ENCODE measurements around the gene IP6K3. TPM values are rescaled to one million over a fixed set of nuclear protein-coding genes. Genes with fewer than 3 reads are reported as not detected.

IP6K3 gene
- polyA plus RNA-seq, 1 of the 3 experiments (the other 2 are of a cell fraction) = 0.21 TPM

DNA sequence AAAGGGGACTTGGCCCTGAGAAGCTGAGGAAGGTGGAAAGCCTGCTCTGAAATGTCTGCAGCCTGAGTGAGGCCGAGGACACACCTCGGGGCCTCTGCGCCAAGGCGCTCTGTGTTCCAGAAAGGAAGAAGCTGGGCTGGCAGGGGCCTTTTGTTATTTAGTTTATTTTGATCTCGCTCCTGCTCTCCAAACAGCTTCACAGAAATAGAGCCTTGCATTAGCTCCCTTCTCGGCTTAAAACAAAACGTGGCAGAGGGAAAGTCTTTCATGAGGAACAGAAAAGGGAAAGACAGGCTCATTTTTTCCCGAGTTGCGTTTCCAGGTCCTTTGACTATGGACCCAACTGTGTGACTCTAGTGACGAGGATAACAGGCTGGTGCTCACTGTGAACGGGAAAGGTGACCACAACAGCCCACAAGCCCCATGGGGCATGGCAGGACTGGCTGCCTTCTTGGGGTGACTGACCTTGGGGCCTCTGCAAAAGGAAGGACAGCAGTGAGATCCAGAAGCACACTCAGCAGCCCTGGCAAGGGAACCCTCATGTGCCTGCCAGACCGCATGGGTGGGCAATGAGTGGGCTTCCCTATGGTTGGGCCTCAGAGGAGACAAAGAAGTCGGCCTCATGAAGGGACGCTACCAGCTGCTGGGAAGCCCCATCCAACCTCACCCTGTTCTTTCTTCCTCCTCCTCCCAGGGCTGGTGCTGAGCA, 23.6 kb upstream of the IP6K3 start:
- Histone ChIP-seq H3K9me2 (no peaks in the 10 kb centered on the region), H3K79me2 (ENCODE audit: insufficient read depth) (no peaks in the 10 kb centered on the region), H3K27ac (ENCODE audit: low read depth in 2 of 2, low read length in 1 of 2) (peak overlapping the region; percentile 78 to 84), H3K36me3 (replicated peaks in 1 of 2; ENCODE audit: control insufficient read depth in 1 of 2, insufficient read depth in 2 of 2, low read length in 1 of 2) (peaks cover 18 to 21% of the 10 kb centered on the region in 2 experiments), H3K9ac (peak overlapping the region; percentile 55), H3K4me1 (ENCODE audit: control insufficient read depth in 1 of 2, insufficient read depth in 2 of 2, low read depth in 1 of 2, low read length in 1 of 2) (peaks cover 16 to 48% of the 10 kb centered on the region in 2 experiments; a peak in 3 of 4 replicates), H4K20me1 (ENCODE audit: insufficient read depth) (no peaks in the 10 kb centered on the region; the same call in 1 of the 2 replicates), H3K4me3 (ENCODE audit: low read depth in 2 of 2, low read length in 1 of 2) (no peak overlapping the region), H3K9me3 (no peaks in the 10 kb centered on the region), H3K4me2 (peak overlapping the region; percentile 84), H2AFZ (ENCODE audit: low read depth) (no peak overlapping the region), H3F3A (replicated peaks; ENCODE audit: insufficient read depth) (peaks cover 41% of the 10 kb centered on the region), H3K27me3 (ENCODE audit: insufficient read depth) (no peaks in the 10 kb centered on the region)
- TF ChIP-seq CHD2 (IDR thresholded peaks at IDR 0.05; ENCODE audit: low read length, partially characterized antibody) (no peak), FOXJ3 (CRISPR knock-in tag; IDR thresholded peaks at IDR 0.05) (no peak), RFX5 (IDR thresholded peaks at IDR 0.05; ENCODE audit: low read length) (no peak), RCOR1 (IDR thresholded peaks at IDR 0.05; ENCODE audit: low read length) (no peak), POLR2AphosphoS5 (IDR thresholded peaks at IDR 0.05; ENCODE audit: low read depth, low read length) (no peak), TEAD4 (IDR thresholded peaks at IDR 0.05; ENCODE audit: borderline replicate concordance, insufficient read depth) (no peak), YY1 (IDR thresholded peaks at IDR 0.05; ENCODE audit: low read depth) (no peak), NRF1 (IDR thresholded peaks at IDR 0.05; ENCODE audit: low read depth, low read length) (no peak), TAF1 (IDR thresholded peaks at IDR 0.05; ENCODE audit: borderline replicate concordance, low read depth, low read length) (no peak), JUND (IDR thresholded peaks at IDR 0.05) (no peak)
- TF ChIP-seq, protein P1, sequence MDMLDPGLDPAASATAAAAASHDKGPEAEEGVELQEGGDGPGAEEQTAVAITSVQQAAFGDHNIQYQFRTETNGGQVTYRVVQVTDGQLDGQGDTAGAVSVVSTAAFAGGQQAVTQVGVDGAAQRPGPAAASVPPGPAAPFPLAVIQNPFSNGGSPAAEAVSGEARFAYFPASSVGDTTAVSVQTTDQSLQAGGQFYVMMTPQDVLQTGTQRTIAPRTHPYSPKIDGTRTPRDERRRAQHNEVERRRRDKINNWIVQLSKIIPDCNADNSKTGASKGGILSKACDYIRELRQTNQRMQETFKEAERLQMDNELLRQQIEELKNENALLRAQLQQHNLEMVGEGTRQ (IDR thresholded peaks at IDR 0.05; ENCODE audit: borderline replicate concordance, low read depth, low read length) = no peak
- TF ChIP-seq, protein P2, sequence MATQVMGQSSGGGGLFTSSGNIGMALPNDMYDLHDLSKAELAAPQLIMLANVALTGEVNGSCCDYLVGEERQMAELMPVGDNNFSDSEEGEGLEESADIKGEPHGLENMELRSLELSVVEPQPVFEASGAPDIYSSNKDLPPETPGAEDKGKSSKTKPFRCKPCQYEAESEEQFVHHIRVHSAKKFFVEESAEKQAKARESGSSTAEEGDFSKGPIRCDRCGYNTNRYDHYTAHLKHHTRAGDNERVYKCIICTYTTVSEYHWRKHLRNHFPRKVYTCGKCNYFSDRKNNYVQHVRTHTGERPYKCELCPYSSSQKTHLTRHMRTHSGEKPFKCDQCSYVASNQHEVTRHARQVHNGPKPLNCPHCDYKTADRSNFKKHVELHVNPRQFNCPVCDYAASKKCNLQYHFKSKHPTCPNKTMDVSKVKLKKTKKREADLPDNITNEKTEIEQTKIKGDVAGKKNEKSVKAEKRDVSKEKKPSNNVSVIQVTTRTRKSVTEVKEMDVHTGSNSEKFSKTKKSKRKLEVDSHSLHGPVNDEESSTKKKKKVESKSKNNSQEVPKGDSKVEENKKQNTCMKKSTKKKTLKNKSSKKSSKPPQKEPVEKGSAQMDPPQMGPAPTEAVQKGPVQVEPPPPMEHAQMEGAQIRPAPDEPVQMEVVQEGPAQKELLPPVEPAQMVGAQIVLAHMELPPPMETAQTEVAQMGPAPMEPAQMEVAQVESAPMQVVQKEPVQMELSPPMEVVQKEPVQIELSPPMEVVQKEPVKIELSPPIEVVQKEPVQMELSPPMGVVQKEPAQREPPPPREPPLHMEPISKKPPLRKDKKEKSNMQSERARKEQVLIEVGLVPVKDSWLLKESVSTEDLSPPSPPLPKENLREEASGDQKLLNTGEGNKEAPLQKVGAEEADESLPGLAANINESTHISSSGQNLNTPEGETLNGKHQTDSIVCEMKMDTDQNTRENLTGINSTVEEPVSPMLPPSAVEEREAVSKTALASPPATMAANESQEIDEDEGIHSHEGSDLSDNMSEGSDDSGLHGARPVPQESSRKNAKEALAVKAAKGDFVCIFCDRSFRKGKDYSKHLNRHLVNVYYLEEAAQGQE (IDR thresholded peaks at IDR 0.05; ENCODE audit: low read depth, low read length) = no peak
- TF ChIP-seq, protein P3, sequence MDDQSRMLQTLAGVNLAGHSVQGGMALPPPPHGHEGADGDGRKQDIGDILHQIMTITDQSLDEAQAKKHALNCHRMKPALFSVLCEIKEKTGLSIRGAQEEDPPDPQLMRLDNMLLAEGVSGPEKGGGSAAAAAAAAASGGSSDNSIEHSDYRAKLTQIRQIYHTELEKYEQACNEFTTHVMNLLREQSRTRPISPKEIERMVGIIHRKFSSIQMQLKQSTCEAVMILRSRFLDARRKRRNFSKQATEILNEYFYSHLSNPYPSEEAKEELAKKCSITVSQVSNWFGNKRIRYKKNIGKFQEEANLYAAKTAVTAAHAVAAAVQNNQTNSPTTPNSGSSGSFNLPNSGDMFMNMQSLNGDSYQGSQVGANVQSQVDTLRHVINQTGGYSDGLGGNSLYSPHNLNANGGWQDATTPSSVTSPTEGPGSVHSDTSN (IDR thresholded peaks at IDR 0.05) = no peak
- TF ChIP-seq, protein P4, sequence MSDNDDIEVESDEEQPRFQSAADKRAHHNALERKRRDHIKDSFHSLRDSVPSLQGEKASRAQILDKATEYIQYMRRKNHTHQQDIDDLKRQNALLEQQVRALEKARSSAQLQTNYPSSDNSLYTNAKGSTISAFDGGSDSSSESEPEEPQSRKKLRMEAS (IDR thresholded peaks at IDR 0.05; ENCODE audit: low read depth) = no peak
- TF ChIP-seq, protein P5, sequence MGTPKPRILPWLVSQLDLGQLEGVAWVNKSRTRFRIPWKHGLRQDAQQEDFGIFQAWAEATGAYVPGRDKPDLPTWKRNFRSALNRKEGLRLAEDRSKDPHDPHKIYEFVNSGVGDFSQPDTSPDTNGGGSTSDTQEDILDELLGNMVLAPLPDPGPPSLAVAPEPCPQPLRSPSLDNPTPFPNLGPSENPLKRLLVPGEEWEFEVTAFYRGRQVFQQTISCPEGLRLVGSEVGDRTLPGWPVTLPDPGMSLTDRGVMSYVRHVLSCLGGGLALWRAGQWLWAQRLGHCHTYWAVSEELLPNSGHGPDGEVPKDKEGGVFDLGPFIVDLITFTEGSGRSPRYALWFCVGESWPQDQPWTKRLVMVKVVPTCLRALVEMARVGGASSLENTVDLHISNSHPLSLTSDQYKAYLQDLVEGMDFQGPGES (IDR thresholded peaks at IDR 0.05; ENCODE audit: low read depth, low read length) = no peak
- ChIA-PET CTCF (interaction anchor here (1.0 to 14.7 kb wide), 44 partner anchors 9 to 418 kb away, joined by 3 to 204 read pairs (median 7); partner anchors contain the start of genes BAK1, IP6K3, ITPR3 and LEMD2), POLR2A (interaction anchor here (0.6 kb wide), 1 partner anchor 59 kb away, joined by 4 read pairs; no protein-coding TSS in a partner anchor)
- WGBS (ENCODE audit: low lambda C conversion rate) = 87% methylated on average over 12 of the region's 14 CpGs
- DNase-seq = no peak

All from SK-N-SH (cell line).